HG02678 (cell line): ENCODE data around the gene CSNK2A2.

Experiments
- ATAC-seq: cut with Tn5 transposase; IDR thresholded peaks from one replicate; pipeline ENCODE4 v1.9.1; 2021; ENCODE audit warnings: mild to moderate bottlenecking, moderate library complexity; ENCODE audit not compliant: unreplicated experiment

Gene CSNK2A2

DNA sequence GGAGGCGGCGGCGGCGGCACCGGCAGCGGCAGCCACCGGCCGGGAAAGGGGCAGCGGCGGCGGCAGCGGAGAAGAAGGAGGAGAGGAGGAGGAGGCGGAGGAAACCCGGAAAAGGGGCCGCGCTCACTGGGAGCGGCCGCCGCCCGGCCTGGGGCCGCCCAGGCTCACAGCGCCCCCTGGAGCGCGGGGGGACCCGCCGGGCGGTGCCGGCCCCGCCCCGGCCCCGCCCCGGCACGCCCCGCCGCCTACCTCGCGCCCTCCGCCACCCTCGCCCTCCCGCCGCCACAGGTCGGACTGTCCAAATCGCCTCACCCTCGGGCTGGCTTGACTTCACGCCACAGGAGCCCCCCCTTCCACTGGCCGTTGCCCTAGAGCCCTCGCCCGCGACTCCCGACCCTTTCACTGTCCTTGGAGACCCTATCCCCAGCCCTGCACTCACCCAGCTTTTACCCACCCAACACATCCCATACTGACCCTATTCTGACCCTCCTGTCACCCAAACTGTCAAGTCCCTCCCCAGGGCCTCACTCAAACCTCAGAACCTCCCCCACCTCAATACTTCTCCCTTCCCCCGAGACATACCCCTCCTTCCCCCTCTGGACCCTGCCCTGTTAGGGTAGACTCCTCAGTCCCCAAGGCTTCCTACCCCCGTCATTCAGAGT is at the start of gene CSNK2A2:
Gene CSNK2A2, minus strand, starts transcription at position 85 of the 662 bp plus-strand sequence. CDS start 370 bp downstream, outside the sequence.
- ATAC-seq = peak; percentile 95

DNA sequence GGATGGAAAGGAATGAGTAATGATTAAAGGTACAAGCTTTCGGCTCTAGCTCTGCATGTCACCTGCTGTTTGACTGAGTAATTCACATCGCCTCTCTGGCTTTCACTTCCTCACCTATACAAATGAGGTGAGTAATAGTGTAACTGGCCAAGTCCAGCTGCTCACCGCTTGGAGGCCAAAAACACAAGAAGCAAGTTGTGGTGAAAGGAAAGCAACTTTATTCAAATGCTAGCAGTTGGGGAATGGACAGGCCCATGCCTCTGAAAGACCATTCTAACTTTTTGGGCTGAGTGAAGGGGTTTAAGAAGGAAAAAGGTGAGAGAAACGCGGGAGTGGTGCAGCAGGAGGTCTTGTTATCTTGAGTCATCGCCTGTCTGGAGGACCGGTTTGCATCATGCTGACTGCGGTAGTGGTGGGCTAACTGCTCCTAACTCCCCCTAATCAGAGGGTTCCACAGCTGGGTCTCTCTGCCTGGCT is 45.7 kb upstream of the CSNK2A2 start:
- ATAC-seq = peak; percentile 94

DNA sequence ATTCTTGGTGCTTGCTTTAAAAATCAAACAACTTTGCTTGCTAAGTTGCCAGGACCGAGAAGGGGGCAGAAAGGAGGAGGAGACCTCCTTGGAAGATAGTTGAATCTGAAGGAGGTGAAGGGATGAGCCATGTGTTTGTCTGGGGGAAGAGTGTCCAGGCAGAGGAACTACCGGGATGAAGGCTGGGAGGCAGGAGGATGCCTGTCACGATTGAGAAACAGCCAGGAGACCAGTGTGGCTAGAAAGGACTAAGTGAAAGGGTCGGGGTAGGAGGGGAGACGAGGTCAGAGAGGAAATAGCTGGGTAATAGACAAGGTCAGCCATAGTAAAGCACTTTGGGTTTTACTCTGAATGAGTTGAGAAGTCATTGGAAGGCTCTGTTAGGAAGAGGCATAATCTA is 38.9 kb upstream of the CSNK2A2 start:
- ATAC-seq = peak; percentile 10

DNA sequence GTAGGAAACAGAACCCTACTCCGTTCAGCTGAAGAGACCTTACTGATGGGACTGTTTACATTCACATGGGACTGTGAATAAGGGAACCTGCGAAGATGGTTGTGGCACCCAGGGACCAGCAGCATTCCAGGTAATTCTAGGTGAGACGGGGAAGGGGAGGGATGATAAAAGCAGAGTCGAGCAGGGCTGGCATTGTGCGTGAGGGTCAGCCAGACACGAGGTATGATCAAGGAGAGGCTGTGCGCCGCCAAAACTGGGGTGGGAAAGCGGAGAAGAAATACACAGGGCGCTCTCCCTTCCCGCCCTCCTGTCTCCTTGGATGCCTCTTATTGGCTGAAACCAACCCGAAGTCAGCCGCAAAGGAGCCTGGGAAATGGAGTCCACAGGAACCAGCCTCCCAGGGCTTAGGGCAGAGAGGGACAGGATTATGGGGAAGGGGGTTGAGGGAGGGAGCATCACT is 38.4 kb upstream of the CSNK2A2 start:
- peak; percentile 97 for ATAC-seq

DNA sequence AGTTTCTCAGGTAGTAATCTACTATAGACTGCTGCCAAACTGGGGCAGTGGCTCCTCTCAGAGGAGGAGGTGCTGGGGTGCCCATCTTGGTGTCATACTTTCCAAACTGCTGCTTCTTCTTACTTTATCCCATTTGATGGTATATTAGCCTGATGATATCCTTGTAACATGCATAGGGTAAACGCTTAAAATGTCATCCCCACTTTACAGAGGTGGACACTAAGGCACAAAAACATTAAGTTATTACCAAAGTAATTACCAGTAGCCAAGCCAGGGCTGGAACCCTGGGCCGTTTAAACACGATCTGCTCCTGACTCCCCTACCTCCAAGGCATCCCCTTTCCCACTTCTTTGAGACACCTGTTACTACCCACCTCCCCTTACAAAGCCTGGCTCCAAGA is 37.8 kb upstream of the CSNK2A2 start:
- ATAC-seq = no peak

DNA sequence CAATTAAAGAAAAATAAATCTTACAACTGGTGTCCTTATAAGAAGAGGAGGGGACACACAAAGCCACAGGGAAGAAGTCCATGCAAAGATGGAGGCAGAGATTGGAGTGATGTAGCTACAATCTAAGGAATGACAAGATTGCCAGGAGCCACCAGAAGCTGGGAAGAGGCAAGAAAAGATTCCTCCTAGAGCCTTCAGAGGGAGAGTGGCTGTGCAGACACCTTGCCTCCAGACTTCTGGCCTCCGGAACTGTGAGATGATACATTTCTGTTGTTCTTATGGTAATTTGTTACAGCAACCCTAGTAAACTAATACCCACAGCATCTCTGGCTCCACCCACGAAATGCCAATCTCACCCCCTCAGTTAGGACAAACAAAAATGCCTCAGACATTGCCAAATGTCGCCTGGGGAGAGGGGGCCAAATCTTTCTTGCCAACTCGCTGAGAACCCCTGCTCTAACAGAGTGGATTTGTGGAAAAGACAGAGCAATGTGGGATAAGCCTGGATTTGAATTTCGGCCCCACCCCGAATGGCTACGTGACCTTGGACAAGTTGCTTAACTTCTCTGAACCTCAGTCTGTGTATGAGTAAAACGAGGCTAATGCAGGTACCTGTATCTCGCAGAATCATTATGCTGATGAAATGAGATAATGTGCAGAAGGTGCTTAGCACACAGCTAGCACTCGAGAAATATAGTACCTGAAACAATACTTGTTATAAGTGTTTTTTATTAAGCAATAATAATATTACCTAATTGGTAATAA is 37.1 kb upstream of the CSNK2A2 start:
- ATAC-seq = no peak

DNA sequence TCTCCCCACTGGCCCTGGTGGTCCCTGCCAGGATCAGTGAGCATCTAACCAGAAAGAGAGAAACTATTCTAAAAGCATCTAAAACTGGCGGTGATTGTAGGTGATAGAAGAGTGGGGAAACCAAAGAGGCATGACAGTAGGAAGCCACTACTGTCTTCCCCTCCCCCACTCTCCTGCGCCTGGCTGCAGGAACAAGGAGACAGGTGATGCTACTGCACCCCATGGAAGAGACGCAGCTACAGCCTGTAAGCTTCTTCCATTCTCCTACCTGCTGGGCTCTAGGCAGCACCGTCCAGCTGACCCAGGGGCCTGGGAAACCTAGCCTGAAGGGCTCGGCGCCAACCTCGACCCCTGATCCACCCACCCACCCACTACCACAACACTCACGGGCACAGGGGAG is 32.4 kb upstream of the CSNK2A2 start:
- no peak for ATAC-seq

DNA sequence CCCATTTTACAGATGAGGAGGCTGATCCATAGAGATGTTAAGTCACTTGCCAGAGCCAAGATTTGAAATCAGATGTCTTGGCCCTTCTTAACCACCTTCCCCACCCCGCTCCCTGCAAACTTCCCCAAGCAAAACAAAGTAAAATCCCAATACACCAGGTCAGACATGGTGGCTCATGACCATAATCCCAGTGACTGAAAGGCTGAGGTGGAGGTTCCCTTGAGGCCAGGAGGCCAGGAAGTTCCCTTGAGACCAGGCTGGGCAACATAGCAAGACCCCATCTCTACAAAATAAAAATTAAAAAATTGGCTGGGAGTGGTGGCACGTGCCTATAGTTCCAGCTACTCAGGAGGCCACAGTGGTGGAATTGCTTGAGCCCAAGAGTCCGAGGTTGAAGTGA is 28.9 kb upstream of the CSNK2A2 start:
- ATAC-seq = no peak

DNA sequence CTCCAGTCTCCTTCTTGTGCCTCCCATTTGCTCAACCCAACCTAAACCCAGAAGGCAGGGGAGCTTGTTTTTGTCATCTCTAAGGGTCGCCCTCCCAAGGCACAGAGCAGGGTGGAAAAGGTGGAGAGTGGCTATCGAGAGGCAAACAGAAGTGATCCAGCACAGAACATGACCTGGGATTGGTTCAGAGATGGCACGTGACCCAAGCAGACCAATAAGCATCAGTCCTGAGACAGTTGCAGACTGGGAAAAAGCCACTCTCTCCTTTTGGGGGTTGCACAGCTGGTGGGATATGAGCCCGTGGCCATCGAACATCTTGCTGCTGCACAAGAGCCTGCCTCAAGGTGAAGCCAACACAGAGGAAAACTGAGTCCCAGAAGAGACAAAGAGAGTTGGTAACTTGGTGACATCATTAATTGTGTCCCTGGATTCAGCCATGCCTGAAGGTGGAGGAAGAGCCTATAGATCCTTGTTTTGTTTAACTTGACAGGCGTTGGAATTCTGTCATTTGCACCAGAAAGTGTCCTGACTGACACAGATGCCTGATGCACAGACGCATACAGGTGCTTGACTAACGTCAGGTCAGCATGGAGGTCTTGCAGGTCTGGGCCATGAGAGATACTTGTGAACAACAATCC is 28.2 kb upstream of the CSNK2A2 start:
- no peak for ATAC-seq

DNA sequence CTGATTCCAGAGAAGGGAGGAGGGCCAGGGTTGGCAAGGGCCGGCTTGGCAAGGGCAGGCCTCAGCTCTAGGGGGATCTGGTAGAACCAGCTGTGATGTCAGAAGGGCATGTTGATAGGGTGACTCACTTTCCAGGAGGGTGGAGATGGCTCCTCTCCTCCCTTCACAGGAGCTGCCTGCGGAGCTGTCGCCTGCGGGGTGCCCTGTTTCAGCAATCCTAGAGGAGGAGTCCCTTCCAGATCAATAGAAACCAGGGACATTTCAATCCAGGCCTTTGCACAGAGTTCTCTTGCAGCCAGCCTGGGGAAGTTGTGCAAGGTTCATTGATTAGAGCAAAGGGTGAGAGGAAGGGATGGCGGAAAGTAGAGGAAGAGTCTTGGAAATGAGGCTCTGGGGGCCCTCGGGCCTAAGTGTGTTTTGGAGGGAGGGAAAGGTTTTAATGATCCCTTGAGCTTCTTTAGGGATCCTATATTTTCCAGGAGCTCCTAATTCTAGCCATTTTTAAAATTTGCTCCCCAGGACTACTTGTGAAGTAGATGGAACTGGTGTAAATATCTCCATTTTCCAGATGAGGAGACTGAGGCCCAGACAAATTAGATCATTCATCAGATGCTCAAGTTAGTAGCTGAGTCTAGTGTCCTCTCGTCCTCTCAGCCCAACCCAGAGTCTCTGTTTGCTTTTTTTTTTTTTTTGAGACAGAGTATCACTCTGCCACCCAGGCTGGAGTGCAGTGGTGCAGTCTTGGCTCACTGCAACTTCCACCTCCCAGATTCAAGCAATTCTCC is 24.8 kb upstream of the CSNK2A2 start:
- ATAC-seq = no peak

DNA sequence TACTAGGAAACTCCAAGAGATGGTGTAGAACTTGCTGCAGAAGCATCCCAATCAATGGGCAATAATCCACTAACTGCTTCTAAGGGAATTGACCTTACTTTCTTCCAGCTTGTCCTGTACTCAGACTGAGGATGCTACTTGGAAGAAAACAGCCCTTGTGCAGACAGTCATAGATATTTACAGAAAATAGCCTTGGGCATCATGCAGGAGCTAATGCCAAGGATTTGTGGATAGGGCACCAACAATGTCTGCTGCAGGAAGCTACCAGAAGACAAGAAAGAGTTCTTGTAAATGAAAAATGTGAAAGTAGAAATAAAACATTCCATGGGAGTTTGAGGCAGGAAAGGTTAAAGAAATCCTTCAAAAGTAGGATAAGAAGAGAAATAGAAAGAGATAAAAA is 21.5 kb upstream of the CSNK2A2 start:
- ATAC-seq = no peak

DNA sequence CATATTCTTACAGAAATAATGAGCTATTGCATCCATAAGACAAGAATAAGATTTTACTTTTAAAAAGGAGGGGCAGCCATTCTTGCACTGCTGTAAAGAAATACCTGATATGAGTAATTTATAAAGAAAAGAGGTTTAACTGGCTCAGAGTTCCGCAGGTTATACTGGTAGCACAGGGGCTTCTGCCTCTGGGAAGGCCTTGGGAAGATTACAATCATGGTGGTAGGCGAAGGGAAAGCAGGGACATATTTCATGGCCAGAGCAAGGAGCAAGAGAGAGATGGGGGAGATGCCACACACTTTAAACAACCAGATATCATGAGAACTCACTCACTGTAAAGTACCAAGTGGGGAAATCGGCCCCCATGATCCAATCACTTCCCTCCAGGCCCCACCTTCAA is 20.9 kb upstream of the CSNK2A2 start:
- no peak for ATAC-seq

DNA sequence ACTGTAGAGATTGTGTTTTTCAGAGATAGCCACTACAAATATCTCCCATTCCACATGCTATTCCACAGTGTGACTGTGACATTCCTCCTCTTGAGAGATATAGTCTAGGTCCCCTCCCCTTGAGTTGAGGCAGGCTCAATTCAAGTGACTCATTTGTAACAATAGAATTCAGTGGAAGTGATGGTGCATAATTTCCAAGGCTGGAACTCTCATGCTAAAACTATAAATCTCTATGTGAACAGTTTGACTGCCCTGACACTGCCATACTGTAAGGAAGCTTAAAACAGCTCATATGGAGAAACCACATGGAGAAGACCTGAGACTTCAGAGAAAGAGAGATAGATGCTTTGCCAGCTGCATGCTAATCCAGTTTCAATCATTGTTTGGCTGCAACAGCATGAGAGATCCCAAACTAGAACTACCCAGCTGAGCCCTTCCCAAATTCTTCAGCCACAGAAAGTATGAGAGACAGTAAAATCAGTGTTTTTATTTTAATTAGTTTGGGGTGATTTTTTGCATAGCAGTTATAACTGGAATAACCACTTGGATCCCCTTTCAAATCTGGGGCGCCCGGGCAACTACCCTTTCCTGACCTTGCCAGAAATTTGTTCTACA is 19.5 kb upstream of the CSNK2A2 start:
- no peak for ATAC-seq

DNA sequence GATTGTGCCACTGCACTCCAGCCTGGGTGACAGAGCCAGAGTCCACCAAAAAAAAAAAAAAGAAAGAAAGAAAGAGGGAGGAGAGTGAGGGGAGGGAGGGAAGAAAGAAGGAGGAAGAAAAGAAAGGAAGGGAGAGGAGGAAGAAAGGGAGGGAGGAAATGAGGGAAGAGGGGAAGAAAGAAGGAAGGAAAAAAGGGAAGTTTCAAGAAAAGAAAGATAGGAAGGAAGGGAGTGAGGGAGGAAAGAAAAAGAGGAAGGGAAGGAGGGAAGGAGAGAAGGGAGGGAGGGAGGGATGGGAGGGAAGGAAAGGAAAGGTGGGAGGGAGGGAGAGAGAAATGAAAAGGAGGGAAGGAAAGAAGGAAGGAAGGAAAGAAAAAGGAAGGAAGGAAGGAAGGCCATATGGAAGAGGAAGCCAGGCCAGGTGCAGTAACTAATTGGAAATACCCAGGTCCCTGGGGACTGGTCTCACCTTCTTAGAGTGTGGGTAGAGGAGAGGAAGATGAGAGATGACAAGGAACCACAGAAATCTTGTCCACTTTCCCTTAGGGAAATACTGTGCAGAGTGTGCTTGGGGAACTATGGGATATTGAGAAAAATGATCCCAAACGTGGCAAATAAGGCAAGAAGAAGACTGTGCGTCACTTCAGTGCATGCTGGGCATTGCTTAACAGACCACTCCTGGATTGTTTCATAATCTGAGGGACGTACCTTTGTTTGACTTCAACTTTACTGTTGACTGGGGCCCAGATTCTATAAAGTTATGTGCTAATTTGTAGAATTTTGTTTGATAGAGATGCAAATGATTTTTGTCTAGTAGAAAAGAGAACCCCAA is 15.1 kb upstream of the CSNK2A2 start:
- ATAC-seq = no peak

DNA sequence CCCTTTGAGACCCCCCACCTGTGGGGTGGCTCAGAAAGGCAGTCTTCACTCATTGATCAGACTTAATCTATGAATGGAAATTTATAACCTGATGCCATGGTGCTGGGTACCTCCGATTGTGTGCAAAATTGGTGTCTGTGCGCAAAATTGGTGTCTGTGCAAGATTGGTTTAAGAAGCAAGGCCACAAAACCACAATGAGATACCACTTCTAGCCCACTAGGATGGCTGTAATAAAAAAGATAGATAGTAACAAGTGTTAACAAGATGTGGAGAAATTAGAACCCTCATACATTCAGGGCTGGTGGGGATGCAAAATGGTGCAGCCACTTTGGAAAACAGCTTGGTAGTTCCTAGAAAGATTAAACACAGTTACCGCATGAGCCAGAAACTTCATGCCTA is 13.9 kb upstream of the CSNK2A2 start:
- ATAC-seq = no peak

DNA sequence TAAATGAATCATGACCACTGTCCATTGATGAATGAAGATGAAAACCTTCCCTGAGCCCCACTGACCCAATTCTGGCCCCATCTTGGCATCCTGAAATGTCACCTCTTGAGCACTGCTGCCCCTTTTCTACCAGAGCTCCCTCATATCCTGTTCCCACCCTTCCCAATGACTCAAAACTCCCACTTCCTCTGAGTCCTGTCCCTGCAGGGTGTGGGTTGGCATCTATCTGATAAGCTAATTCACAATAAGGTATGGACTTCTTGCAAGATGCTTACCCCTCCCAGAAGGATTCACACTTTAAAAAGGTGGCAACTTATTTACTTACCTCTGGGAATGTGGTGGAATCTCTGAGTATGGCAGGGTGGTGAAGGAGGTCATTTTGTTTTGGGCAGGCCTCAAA is 13.3 kb upstream of the CSNK2A2 start:
- ATAC-seq = no peak

DNA sequence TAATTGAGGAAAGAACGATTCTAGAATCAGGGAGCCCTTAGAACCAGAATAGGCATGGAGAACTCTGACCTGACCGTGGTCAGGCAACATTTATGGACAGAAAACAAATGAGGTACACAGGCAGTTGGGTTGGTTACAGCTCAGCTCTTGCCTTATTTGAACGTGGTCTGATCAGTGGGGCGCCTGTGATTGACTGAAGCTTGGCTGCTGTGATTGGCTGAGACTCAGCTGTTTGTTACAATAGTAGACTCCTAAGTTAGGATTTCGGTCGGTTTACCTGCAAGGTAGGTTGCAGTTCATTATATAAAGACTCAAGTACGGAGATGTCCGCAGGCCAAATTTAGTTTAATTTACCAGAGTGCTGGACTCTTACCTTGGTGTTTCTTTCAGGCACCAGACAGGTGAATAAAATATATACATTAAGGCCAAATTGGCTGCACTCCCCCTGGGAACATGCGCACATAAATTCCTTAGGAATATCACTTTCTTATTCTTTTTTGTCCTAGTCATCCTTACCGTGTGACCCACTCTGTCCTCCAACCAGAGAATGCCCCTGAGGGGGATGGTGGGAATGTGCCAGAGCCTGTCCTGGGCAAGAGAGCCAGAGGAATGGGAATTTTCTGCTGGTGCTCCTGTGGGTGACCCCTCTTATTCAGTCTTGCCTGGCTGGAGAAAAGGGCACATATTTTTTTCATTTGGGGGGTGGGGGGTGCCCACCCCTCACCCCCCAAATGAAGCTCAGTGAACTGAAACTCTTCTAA is 7.5 kb upstream of the CSNK2A2 start:
- ATAC-seq = no peak

DNA sequence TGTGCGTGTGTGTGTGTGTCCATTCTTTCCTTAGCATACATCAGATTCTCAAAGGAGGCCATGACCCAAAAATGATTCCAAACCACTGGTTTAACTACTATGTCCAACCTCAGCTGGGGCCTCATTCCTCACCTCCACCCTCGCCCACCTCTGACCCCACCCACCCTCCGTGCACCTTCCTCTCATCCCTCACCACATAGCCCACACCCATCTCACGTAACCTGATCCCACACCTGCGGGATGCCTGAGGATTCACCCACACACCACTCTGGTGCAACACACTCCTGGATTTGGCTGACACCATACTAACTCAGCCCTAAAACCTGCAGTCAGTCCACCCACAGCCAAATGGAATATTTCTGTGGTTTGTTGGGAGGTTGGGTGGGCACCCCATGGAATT is 3.3 kb upstream of the CSNK2A2 start:
- no peak for ATAC-seq
